Body of pancreas (tissue), 4 donors: Measurements from ENCODE around the gene OTX1. TPM values are rescaled to one million over a fixed set of nuclear protein-coding genes. Genes with fewer than 3 reads are reported as not detected.

Experiments
- ATAC-seq: fragments of 150-250 bp; one replicate; pipeline ENCODE4 v1.9.1; 2016
- DNase-seq, 4 donors: peaks; one replicate each; pipeline ENCODE4 v3.0.0-alpha.2; 2019
- H3K27ac ChIP-seq, 4 donors: fragments of 200-600 bp; sonication (generic); 1 replicate in 3 of 4; 2 replicates in 1 of 4; pipeline versions ENCODE4 v1.5.1 to v1.6.1; 2016 to 2019; ENCODE audit warnings: mild to moderate bottlenecking in 1 of 4, mixed read lengths in 1 of 4, moderate library complexity in 1 of 4
- H3K27me3 ChIP-seq, 2 donors: fragments of 200-600 bp; sonication (generic); one replicate each; pipeline ENCODE4 v1.6.0; 2016; ENCODE audit warnings: mild to moderate bottlenecking in 1 of 2
- H3K36me3 ChIP-seq, 2 donors: fragments of 200-600 bp; sonication (generic); replicated peaks in 1 of 2; 2 replicates each; pipeline ENCODE4 v1.5.1; 2016; ENCODE audit warnings: low read depth in 2 of 2; ENCODE audit not compliant: insufficient read depth in 1 of 2
- H3K4me1 ChIP-seq: fragments of 200-600 bp; sonication (generic); one replicate; pipeline ENCODE4 v1.6.0; 2016
- H3K4me3 ChIP-seq, 2 donors: fragments of 200-600 bp; sonication (generic); 1 replicate in 1 of 2; 2 replicates in 1 of 2; pipeline ENCODE4 v1.5.1; 2016 to 2019
- H3K9me3 ChIP-seq, 3 donors: fragments of 200-600 bp; sonication (generic); 1 replicate in 2 of 3; 2 replicates in 1 of 3; pipeline ENCODE4 v1.5.1; 2016
- CTCF ChIP-seq, 7 experiments: fragments of 450-650 bp in 4 of 7; fragments of 200-600 bp in 3 of 7; sonication (generic) in 3 of 7; IDR thresholded peaks; one replicate each; pipeline ENCODE4 v1.5.1; 2016 to 2019; ENCODE audit warnings: antibody characterized with exemption in 7 of 7
- POLR2A ChIP-seq, 3 donors: fragments of 450-650 bp; IDR thresholded peaks; one replicate each; pipeline ENCODE4 v1.6.1; 2016; ENCODE audit warnings: antibody characterized with exemption in 3 of 3, mild to moderate bottlenecking in 2 of 3
- WGBS, 2 donors: methylation state at CpG; one replicate each; pipeline ENCODE4 v1.1.5; 2017; 5-methylcytosine and 5-hydroxymethylcytosine counted together
- intact Hi-C: fragments of 100-400 bp; cut with DNase I; formaldehyde crosslinking; loops from one replicate; pipeline ENCODE4 v1.15.1; 2023
- total RNA-seq, 2 donors: library from RNA; depleted of rRNA; stranded (reverse); fragments of >200 nt; gene quantifications; one replicate each; pipeline ENCODE4 v1.1.0, GENCODE V29; 2016

Gene OTX1
- total RNA-seq, 2 donors from 2014 or later, result not detected

GRCh38 chr2:63034526-63034925, 16.1 kb upstream of the OTX1 start:
- no peak for TF ChIP-seq POLR2A (IDR thresholded peaks at IDR 0.05)
- TF ChIP-seq CTCF (IDR thresholded peaks at IDR 0.05), result no peak
- no peak overlapping the region for H3K4me3 ChIP-seq
- no peaks in the 10 kb centered on the region for H3K9me3 ChIP-seq
- no peak overlapping the region for H3K27ac ChIP-seq
- H3K27me3 ChIP-seq, result no peaks in the 10 kb centered on the region
- WGBS, 2 donors, result 98 to 100% methylated on average over 4 of the region's 4 CpGs
- intact Hi-C loops, result no loop called here
- no peak for DNase-seq
- H3K4me1 ChIP-seq, result no peaks in the 10 kb centered on the region
- ATAC-seq, result no peak
- H3K36me3 ChIP-seq, result no peaks in the 10 kb centered on the region

DNA sequence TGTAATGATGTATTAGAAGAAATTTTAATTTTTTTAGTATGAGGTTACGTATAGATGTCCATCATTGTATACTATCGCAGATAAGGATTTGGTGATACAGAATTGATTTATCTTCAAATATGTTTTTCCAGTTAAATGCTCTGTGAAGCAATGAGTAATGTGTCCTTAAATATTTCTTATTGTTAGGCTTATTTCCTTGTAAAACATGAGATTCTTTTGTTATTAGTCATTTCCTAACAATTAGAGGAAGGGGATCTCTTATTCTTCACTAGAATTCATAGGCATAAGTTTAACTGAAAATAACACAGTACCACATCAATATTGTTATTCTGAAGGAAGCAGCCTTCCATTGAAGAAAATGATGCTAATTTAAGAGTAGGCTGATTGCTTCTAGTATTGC, 15.5 kb upstream of the OTX1 start:
- Histone ChIP-seq H3K27ac (no peak overlapping the region), H3K4me3 (no peak overlapping the region), H3K4me1 (no peaks in the 10 kb centered on the region), H3K9me3 (no peaks in the 10 kb centered on the region), H3K27me3 (no peaks in the 10 kb centered on the region), H3K36me3 (no peaks in the 10 kb centered on the region)
- TF ChIP-seq CTCF (IDR thresholded peaks at IDR 0.05), result no peak
- no peak for TF ChIP-seq POLR2A (IDR thresholded peaks at IDR 0.05)
- 90 to 92% methylated on average over 2 of the region's 2 CpGs for WGBS, 2 donors
- ATAC-seq (no peak), DNase-seq (no peak)
- intact Hi-C loops, result no loop called here

DNA sequence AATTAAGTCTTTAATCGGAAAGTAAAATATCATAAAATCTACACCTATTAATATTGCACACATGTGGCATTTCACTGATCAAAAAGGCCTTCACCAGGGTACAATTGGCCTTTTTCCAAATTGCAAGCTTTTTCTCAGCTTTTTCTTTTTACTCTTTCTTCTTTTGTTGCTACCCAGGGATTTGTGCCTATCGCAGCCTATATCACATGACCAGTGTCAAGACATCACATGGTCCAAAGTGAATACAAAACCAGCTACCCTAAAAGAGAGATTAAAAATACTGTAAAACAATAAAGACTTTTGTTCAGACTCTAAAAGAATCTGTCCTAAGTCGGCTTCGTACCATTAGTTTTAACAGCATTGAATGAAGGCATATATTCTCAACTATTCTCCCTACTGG, 15.0 kb upstream of the OTX1 start:
- 91 to 93% methylated on average over 4 of the region's 4 CpGs for WGBS, 2 donors
- DNase-seq (no peak), ATAC-seq (no peak)
- no peak overlapping the region for H3K4me3 ChIP-seq
- H3K27me3 ChIP-seq, result no peaks in the 10 kb centered on the region
- TF ChIP-seq POLR2A (IDR thresholded peaks at IDR 0.05), result no peak
- no peak for TF ChIP-seq CTCF (IDR thresholded peaks at IDR 0.05)
- H3K9me3 ChIP-seq, result no peaks in the 10 kb centered on the region
- H3K27ac ChIP-seq, result no peak overlapping the region
- intact Hi-C loops, result no loop called here
- no peaks in the 10 kb centered on the region for H3K4me1 ChIP-seq
- H3K36me3 ChIP-seq, result no peaks in the 10 kb centered on the region

GRCh38 chr2:63038034-63038433, 12.6 kb upstream of the OTX1 start:
- TF ChIP-seq POLR2A (IDR thresholded peaks at IDR 0.05) (no peak), CTCF (IDR thresholded peaks at IDR 0.05) (no peak)
- ATAC-seq (no peak), DNase-seq (no peak)
- H3K4me1 ChIP-seq, result no peaks in the 10 kb centered on the region
- H3K9me3 ChIP-seq, result no peaks in the 10 kb centered on the region
- intact Hi-C loops, result no loop called here
- no peak overlapping the region for H3K27ac ChIP-seq
- no peak overlapping the region for H3K4me3 ChIP-seq
- H3K36me3 ChIP-seq, result no peaks in the 10 kb centered on the region
- H3K27me3 ChIP-seq, result no peaks in the 10 kb centered on the region
- 93 to 95% methylated on average over 4 of the region's 4 CpGs for WGBS, 2 donors

DNA sequence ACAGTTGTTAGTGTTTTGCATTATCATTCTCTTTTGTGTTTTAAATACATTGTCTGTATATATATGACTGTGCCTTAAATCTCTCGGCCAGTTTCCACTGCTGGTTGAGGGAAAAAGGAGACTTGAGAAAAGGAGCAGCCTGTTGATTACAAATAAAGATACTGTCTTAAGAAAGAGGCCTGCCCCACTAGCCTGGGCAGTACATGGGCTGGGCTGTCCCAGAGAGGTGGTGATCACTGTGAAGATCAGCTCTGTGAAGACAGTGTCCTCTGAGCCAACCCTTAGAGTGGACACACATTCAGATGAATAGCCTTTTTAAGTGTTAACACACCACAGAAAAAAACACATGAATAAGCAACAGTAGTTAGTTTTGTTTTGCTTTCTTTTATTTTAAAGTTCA, 10.0 kb upstream of the OTX1 start:
- ATAC-seq, result no peak
- no peak for DNase-seq
- 86 to 98% methylated on average over 1 of the region's 1 CpG for WGBS, 2 donors
- no peak overlapping the region for H3K4me3 ChIP-seq
- TF ChIP-seq POLR2A (IDR thresholded peaks at IDR 0.05) (no peak), CTCF (IDR thresholded peaks at IDR 0.05) (no peak)
- H3K27me3 ChIP-seq, result no peaks in the 10 kb centered on the region
- H3K36me3 ChIP-seq, result no peaks in the 10 kb centered on the region
- H3K4me1 ChIP-seq, result no peaks in the 10 kb centered on the region
- intact Hi-C loops, result no loop called here
- H3K27ac ChIP-seq, result no peak overlapping the region
- H3K9me3 ChIP-seq, result no peaks in the 10 kb centered on the region
